ENCODE measurements around the gene ORAI3.

DNA sequence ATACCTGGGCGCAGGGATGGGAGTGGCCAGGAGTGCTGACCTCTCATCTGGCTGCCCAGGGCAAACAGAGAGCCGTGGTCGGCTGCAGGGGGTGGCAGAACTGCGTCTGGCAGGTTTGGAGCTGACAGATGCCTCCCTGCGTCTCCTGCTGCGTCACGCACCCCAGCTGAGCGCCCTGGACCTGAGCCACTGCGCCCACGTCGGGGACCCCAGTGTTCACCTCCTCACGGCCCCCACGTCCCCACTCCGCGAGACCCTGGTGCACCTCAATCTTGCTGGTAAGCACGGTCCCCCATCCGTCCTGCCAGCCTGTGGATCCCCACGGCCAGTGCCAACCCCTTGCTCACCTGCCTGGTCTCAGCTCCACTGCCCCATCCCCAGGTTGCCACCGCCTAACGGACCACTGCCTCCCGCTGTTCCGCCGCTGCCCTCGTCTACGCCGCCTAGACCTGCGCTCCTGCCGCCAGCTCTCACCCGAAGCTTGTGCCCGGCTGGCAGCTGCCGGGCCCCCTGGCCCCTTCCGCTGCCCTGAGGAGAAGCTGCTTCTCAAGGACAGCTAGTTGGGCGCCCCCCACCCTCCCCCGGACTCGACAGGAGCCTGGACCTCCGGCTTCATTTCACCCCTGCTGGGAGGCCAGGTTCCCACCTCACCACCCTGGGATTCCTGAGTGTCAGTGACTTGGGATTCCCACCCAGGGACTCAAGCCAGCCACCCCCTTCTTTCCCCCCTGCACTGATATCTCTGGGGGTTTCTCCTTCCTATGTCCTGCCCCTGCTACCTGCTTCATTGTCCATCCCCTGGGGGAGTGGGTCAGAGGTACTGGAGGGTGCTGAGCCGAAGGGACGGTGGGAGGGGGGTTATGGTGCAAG lies 2.0 kb upstream of the ORAI3 start:
- TF ChIP-seq POLR2AphosphoS5 (IDR thresholded peaks at IDR 0.05) (no peak), POLR2A (IDR thresholded peaks at IDR 0.05) (no peak)
- TF ChIP-seq, protein P1, sequence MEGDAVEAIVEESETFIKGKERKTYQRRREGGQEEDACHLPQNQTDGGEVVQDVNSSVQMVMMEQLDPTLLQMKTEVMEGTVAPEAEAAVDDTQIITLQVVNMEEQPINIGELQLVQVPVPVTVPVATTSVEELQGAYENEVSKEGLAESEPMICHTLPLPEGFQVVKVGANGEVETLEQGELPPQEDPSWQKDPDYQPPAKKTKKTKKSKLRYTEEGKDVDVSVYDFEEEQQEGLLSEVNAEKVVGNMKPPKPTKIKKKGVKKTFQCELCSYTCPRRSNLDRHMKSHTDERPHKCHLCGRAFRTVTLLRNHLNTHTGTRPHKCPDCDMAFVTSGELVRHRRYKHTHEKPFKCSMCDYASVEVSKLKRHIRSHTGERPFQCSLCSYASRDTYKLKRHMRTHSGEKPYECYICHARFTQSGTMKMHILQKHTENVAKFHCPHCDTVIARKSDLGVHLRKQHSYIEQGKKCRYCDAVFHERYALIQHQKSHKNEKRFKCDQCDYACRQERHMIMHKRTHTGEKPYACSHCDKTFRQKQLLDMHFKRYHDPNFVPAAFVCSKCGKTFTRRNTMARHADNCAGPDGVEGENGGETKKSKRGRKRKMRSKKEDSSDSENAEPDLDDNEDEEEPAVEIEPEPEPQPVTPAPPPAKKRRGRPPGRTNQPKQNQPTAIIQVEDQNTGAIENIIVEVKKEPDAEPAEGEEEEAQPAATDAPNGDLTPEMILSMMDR (IDR thresholded peaks at IDR 0.05) = no peak

Measured in upper lobe of left lung (tissue), 4 donors.